Cardiac fibroblast (primary cell): ENCODE results near the gene RPS19.
A peak's percentile ranks its signal among the peaks of the same experiment; 100 is the strongest.

Source experiments
- DNase-seq, 2 donors: peaks; one replicate each; pipeline versions ENCODE4 v3.0.0 to v3.0.0-alpha.2; 2010; ENCODE audit warnings: low read depth in 2 of 2
- H3K4me3 ChIP-seq, 2 donors: replicated peaks in 1 of 2; 1 replicate in 1 of 2; 2 replicates in 1 of 2; pipeline ENCODE4 v1.5.1; 2011; ENCODE audit warnings: low read depth in 2 of 2, low read length in 2 of 2, mild to moderate bottlenecking in 2 of 2, moderate library complexity in 1 of 2
- TF ChIP-seq, protein P1 (sequence below): IDR thresholded peaks from one replicate; pipeline ENCODE4 v1.5.1; 2011; ENCODE audit warnings: low read depth, mild to moderate bottlenecking, low read length, inconsistent platforms

RPS19 gene

DNA sequence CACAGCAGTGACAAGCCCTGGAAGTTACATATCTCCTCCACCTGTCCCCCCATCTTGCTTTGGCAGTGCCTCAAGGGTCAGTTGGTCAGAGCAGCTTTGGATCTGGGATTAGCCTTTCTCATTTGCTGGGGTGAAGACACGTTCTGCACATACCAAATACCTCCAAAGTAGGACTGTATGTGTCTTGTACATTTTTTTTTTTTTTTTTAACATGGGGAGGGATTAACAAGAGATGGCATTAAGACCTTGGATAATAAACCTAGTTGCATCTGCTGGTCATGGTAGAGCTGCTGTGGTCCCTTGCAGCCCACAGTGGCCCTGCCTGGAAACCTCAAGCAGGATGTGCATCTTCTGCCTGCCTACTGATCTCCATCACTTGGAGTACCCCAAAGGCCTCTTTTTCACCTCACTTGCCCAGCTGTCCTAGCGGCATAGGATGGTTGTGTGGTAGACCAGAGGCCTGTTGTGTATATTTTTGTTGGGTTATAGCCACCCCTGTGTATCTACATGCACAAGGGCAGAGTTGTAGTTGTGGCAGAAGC is 2.5 kb downstream of the RPS19 start:
- TF ChIP-seq, protein P1, sequence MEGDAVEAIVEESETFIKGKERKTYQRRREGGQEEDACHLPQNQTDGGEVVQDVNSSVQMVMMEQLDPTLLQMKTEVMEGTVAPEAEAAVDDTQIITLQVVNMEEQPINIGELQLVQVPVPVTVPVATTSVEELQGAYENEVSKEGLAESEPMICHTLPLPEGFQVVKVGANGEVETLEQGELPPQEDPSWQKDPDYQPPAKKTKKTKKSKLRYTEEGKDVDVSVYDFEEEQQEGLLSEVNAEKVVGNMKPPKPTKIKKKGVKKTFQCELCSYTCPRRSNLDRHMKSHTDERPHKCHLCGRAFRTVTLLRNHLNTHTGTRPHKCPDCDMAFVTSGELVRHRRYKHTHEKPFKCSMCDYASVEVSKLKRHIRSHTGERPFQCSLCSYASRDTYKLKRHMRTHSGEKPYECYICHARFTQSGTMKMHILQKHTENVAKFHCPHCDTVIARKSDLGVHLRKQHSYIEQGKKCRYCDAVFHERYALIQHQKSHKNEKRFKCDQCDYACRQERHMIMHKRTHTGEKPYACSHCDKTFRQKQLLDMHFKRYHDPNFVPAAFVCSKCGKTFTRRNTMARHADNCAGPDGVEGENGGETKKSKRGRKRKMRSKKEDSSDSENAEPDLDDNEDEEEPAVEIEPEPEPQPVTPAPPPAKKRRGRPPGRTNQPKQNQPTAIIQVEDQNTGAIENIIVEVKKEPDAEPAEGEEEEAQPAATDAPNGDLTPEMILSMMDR = no peak
- H3K4me3 ChIP-seq = peak overlapping the region in 1 of 2 donors; percentile 68
- DNase-seq = no peak

DNA sequence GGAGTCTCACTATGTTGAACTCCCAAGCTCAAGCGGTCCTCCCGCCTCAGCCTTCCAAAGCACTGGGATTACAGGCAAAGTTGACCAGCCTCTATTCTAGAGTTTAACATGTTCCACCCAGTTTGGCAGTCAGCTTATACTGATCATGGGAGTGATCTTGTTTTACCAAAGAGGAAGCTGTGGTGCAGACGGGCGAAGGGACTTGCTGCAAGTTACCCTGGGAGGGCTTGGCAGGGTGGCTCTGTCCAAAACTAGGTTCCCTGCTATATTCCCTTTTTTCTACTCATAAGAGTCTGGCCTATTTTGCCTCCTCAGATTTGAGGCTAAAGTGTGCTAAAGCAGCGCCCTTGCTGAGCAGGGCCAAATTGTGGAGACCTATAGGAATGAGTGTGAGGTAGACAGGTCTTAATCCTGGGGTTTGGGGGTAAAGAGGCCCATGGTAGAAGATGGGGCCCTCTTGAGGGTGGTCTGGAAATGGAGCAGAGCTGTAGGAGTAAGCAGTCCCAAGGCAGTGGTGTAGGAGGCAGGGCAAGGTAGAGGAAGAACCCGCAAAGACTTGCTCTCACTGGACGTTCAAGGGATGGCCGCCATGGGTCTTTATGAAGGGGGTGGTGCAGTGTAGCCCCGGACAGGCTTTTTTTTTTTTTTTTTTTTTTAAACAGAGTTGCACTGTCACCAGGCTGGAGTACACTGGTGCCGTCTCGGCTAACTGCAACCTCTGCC is 3.3 kb downstream of the RPS19 start:
- TF ChIP-seq, protein P1 = no peak
- H3K4me3 ChIP-seq = no peak overlapping the region
- no peak for DNase-seq

DNA sequence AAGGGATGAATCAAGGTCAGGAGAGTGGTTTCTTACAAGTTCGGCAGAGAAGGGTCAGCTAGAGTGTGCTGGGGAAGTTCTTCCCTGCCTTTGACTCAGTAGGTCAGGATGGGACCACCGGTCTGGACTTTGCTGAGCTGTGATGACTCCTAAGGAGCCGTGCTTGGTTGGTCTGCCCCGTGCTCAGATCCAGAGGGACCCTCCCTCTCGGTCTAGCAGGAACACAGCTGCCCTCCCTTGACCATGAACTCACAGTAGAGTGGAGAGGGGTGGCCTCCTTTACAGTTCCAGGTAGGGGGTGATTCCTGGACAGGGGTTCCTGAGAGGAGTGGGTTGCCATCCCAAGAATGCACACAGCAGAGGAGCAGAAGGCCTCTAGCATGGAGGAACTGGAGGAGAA is 4.3 kb downstream of the RPS19 start:
- no peak overlapping the region for H3K4me3 ChIP-seq
- DNase-seq = no peak
- TF ChIP-seq, protein P1 = no peak

DNA sequence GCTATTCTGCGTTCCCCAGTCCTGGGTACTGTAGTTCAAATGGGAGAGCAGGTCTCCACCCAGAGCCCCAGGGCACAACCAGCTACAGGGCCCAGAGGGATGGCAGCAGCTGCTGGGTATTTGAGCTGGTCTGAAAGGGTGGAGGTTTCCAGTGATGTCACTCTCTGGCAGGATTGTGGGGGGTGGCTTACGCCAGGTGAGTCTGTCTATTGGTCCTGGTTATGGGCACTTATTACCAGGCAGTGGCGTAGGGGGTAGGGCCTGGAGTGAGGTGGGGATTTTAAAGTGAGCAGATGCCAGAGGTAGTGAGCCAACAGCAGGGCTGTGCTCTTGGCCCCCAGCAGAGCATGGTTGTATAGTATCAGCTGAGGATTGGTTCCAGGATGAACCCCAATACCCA is 6.2 kb downstream of the RPS19 start:
- TF ChIP-seq, protein P1 = no peak
- no peak overlapping the region for H3K4me3 ChIP-seq
- DNase-seq = no peak

DNA sequence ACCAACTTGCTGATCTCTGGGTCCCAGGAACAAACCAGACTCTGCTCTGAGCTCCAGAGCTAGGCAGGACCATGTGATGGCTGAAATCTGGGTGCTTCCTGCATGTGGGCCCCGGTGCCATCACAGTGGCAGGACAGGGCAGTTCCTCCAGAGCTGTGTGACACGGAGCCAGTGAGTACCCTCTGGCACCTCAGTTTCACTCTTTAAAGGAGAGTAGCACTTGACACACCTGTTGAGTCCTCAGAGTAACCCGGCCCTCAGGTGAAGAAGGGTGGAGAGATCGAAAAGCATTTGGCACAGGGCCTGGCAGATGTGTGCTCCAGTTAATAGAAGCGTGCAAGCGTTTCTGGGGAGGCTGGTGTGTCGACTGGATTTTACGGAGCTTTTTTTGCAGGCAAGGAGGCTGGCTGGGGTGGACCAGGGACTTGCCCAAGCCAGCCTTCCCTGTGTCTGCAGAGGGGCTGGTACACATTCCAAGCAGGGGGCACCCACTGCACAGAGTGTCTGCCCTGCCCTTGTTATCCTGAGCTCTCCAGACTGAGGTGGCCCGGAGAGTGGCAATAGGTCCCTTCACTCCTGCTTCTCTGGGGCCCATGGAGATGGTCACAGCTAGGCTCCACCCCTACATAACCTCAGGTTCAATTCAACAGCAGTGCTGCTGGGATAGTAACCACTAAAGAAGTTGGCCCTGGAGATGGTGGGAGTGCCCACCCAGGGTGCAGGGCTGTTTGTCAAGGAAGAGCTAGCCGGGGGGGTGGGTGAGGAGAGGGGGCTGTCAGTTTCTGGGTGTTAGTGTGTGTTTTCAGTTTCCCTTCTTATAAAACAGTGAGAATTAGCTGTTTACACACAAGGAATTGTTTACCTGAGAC is 8.3 kb downstream of the RPS19 start:
- DNase-seq = no peak
- TF ChIP-seq, protein P1 = no peak
- no peak overlapping the region for H3K4me3 ChIP-seq

DNA sequence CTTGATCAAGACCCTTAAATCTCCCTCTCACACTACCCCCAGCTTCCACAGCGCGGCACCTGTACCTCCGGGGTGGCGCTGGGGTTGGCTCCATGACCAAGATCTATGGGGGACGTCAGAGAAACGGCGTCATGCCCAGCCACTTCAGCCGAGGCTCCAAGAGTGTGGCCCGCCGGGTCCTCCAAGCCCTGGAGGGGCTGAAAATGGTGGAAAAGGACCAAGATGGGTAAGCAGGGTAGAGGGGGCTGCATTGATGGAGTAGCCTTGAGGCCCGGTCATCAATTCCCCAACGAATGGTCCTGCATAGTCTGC is 8.9 kb downstream of the RPS19 start:
- no peak overlapping the region for H3K4me3 ChIP-seq
- TF ChIP-seq, protein P1 = no peak
- no peak for DNase-seq
